Measurements from ENCODE around the gene HEATR9. TPM values are rescaled to one million over a fixed set of nuclear protein-coding genes. Genes with fewer than 3 reads are reported as not detected.

The HEATR9 gene
- total RNA-seq, 4 donors from 2014 or later: 0.15 TPM; not detected in 3

GRCh38 chr17:35889818-35890773 is 21.4 kb upstream of the HEATR9 start:
- H3K27ac ChIP-seq: peak overlapping the region in 1 of 4 donors; percentile 55
- TF ChIP-seq POLR2A (IDR thresholded peaks at IDR 0.05) (no peak), CTCF (IDR thresholded peaks at IDR 0.05) (no peak)
- no peaks in the 10 kb centered on the region for H3K9me3 ChIP-seq
- no peaks in the 10 kb centered on the region for H3K36me3 ChIP-seq
- no peak for DNase-seq
- no peaks in the 10 kb centered on the region for H3K27me3 ChIP-seq
- WGBS, 2 donors: 39 to 68% methylated on average over 2 of the region's 2 CpGs
- H3K4me1 ChIP-seq: peaks cover 0 to 8% (median 0%) of the 10 kb centered on the region in 3 donors
- H3K4me3 ChIP-seq: no peak overlapping the region
- intact Hi-C loops (cut with DNase I): no loop called here

GRCh38 chr17:35889241-35889640 is 20.6 kb upstream of the HEATR9 start:
- DNase-seq: no peak
- Histone ChIP-seq H3K27me3 (no peaks in the 10 kb centered on the region), H3K4me1 (peaks cover 0 to 8% (median 0%) of the 10 kb centered on the region in 3 donors), H3K4me3 (no peak overlapping the region), H3K36me3 (no peaks in the 10 kb centered on the region), H3K27ac (no peak overlapping the region), H3K9me3 (no peaks in the 10 kb centered on the region)
- no peak for TF ChIP-seq CTCF (IDR thresholded peaks at IDR 0.05)
- TF ChIP-seq POLR2A (IDR thresholded peaks at IDR 0.05): no peak
- intact Hi-C loops (cut with DNase I): no loop called here
- 89 to 93% methylated on average over 2 of the region's 2 CpGs for WGBS, 2 donors

- peak within 1 kb of the TSS in 2 of 4 donors; percentile 9 to 42 for H3K27ac ChIP-seq
- H3K4me1 ChIP-seq: no peaks in the 10 kb centered on the region
- no peaks in the 10 kb centered on the region for H3K36me3 ChIP-seq
- no peaks in the 10 kb centered on the region for H3K9me3 ChIP-seq
- peak within 1 kb of the TSS in 1 of 4 donors; percentile 29 for H3K4me3 ChIP-seq
- no peaks in the 10 kb centered on the region for H3K27me3 ChIP-seq
- WGBS, 2 donors: 47 to 56% methylated on average over 11 of the region's 11 CpGs
- TF ChIP-seq CTCF (IDR thresholded peaks at IDR 0.05): no peak
- DNase-seq: no peak
- intact Hi-C loops (cut with DNase I): no loop called here
Measured at GRCh38 chr17:35879773-35880654, 11.3 kb upstream of the HEATR9 start, which contains the start of gene CCL5. Gene CCL5, minus strand, starts transcription at chr17:35880360.

- Histone ChIP-seq H3K9me3 (no peaks in the 10 kb centered on the region), H3K36me3 (no peaks in the 10 kb centered on the region), H3K4me1 (no peaks in the 10 kb centered on the region), H3K27ac (no peak overlapping the region), H3K4me3 (peak overlapping the region in 1 of 4 donors; percentile 18), H3K27me3 (no peaks in the 10 kb centered on the region)
- TF ChIP-seq POLR2A (IDR thresholded peaks at IDR 0.05): no peak
- TF ChIP-seq CTCF (IDR thresholded peaks at IDR 0.05): no peak
- intact Hi-C loops (cut with DNase I): no loop called here
- 40 to 76% methylated on average over 2 to 4 of the region's 4 CpGs for WGBS, 2 donors
- no peak for DNase-seq
Measured at GRCh38 chr17:35878361-35878760, 9.7 kb upstream of the HEATR9 start.

Measured in esophagus squamous epithelium (tissue), 5 donors.